Fibroblast of skin of abdomen (primary cell): Measurements from ENCODE around the gene NXT2. TPM values are rescaled to one million over a fixed set of nuclear protein-coding genes. Genes with fewer than 3 reads are reported as not detected.
A peak's percentile ranks its signal among the peaks of the same experiment; 100 is the strongest.
"Not testable (repeated sequence)": the region's sequence is repeated elsewhere in the genome, so short reads cannot be mapped to it uniquely, and the experiment has no call there.

ENCODE experiments used
- DNase-seq: peaks from one replicate; pipeline ENCODE4 v3.0.0-alpha.2; 2013
- polyA plus RNA-seq, 2 experiments: library from polyadenylated mRNA; unstranded; fragments of 120-200 nt; gene quantifications; one replicate each; pipeline ENCODE4 v1.2.1, GENCODE V29; 2013; ENCODE audit not compliant: insufficient read length in 2 of 2

The NXT2 gene
- 7.2 TPM for polyA plus RNA-seq (2013, experiment 1 of 2; ENCODE audit: insufficient read length)
- polyA plus RNA-seq (2013, experiment 2 of 2; ENCODE audit: insufficient read length): 7.7 TPM

DNA sequence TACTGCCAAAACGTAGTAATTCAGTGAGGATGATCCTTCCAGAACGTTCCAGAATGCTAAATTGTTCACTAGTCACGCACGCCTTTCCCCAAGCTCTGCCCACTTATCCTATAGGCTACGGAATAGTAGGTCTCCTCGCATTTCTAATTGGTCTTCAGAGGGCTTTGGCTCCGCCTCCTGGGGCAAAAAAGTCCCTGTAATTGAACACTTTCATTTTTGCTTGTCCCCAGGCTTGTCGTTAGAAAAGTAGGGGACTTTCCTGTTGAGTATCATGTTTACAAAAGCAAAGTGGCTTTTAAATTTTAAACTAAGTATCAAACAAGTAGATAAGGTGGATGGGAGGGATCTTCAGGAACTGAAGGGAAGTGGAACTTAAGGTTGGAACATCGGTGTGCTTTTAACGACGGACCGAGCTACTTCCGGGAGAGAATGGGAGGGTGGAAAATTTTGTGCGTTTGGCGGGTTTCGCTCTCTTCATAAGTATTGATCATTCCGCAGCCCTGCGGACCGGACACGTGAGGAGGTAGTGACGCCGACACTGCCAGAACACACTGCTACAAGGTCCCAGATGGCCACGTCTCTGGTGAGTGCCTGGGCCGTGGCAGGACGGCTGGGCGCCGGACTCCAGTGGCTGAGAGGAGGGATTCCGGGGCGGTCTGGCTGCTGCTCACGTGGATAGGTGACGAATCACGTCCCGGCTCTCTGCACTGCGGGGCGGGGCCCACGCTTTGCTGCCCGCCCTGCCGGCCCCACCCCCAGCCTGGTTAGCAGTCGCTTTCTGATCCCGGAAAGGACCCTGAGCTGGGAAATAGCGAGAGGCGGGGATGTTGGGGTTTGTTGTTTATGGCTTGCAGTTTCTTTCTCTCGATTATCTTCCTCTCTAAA lies at the start of gene NXT2:
NXT2 (plus strand) TSS at position 406 of the 885 bp plus-strand sequence; CDS start at position 569, 163 bp downstream.
- peak; percentile 92 for DNase-seq

DNA sequence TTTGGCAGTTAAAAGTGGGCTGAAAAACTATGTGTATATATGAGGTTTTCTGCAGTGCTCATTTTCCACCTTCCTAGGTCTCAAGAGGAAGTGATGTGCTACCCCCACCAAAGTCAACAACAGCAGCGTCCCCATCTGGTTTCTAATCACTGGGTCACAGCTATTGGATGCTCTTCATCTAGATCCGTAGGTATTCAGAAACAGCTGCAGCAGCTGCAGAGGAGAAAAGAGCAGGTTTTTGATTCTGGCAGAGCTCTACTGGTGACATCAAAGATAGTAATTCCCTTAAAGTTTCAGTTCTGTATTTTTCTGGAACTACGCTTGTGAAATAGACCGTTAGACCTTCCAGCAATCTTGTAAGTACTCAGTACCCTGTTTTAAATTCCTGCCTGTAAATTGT lies 49.0 kb upstream of the NXT2 start:
- no peak for DNase-seq

DNA sequence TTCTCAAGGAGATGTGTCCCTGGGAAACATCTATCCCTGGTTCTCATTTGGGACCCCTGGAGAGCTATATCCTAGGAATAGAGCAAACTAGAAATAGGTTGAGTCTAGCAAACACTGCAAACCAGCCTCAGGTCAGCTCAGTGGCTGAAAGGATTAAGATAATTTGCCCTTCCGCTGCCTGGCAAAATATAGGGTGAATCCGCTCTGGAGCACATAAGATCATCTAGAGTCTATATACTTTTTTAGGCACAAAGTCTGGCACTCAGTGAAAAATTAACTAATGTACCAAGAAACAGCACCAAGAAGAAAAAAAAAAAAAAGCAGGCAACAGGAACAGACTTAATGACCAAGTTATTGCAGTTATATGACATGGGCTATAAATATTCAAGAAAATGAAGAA lies 47.5 kb upstream of the NXT2 start:
- DNase-seq: no peak

DNA sequence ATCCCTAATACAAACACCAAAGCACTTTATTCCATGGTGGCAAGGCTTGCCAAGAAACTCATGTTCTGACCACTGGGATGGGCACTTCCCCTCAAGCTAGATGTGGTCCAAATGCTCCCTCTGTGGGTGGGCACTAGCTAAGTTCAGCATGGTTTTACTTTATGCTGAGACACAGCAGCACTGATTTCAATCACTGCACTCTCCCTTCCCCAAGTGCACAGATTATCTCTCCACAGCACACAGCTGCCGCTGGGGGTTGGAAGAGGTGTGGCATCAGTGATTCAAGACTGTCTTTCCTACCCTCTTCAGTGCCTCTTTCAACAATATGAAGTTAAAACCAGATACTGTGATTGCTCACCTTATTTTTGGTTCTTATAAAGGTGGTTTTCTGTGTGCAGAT lies 38.2 kb upstream of the NXT2 start:
- DNase-seq: no peak

DNA sequence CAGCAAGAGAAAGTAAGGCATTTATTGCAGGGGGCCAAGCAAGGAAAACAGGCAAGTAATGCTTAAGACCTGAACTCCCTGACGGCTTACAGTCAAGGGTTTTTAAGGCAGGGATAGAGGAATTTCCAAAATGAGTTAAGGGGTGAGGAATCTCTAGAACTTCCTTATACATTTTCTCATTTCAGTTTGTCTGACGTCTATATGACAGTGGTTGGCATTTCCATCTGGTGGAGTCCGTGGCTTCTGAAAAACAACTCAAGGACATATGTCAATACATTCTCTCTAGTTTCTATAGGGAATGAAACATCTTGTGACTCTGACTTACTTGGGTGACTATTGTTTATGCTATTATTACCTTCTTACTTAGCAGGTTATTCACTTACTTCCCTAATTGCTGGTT lies 35.5 kb upstream of the NXT2 start:
- no peak for DNase-seq

DNA sequence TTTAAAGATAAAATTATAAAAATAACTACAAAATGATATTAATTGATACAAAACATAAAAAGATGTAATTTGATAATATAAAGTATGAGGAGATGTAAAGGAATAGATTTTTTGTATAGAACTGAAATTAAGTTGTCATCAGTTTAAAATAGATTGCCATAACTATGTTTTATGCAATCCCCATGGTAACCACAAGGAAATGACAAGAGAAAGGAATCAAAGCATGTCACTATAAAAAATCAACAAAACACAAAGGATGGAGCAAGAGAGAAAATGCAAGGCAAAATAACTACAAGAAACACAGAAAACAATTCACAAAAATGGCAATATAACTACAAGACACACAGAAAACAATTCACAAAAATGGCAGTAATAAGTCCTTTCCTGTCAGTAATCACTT lies 27.7 kb upstream of the NXT2 start:
- no peak for DNase-seq

DNA sequence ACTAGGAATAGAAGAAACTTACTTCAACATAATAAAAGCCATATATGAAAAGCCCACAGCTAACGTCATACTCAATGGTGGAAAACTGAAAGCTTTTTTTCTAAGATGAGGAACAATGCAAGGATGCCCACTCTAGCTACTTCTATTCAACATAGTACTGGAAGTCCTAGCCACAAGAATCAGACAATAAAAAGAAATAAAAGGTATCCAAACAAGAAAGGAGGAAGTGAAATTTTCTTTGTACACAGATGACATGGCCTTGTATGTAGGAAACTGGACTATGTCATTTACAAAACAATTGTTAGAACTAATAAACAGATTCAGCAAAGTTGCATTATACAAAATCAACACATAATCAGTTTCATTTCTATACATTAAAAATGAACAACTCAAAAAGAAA lies 25.5 kb upstream of the NXT2 start:
- no peak for DNase-seq

DNA sequence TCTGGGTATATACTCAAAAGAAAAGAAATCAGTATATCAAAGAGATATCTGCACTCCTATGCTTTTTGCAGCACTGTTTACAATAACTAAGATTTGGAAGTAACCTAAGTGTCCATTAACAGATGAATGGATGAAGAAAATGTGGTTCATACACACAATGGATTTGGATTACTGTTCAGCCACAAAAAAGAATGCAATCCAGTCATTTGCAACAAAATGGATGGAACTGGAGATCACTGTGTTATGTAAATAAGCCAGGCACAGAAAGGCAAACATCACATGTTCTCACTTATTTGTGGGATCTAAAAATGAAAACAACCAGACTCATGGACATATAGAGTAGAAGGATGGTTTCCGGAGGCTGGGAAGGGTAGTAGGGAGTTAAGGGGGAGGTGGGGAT lies 17.6 kb upstream of the NXT2 start:
- DNase-seq: no peak

DNA sequence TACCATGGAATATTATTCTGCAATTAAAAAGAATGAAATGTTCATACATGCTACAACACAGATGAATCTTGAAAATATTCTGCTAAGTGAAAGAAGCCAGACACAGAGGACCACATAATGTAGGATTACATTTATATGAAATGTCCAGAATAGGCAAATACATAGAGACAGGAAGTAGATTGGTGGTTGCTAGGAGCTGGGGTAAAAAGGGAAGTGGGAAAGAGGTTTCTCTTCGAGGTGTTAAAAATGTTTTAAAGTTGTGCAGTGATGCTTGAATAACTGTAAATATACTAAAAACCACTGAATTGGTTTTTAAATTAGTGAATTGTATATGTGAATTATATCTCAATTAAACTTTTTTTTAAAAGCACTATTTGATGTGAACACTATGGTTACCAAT lies 3.6 kb upstream of the NXT2 start:
- no peak for DNase-seq

DNA sequence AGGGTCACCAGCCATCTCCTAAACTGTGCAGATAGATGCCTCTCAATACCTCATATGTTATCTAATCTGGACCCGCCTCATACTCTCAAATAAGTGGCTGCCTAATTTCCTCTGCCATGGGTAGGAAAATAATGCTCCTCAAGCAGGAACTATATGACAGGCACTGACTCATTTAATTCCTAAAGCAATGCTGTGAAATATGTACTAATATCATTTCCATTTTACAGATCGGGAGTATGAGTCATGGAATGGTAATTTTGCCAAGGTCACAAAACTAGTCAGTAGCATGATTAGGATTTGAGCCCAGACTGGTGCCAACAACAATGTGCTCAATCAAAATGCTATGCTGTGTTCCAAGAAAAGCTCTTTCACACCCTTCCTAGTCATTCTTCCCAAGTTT lies 3.0 kb upstream of the NXT2 start:
- DNase-seq: peak; percentile 12

DNA sequence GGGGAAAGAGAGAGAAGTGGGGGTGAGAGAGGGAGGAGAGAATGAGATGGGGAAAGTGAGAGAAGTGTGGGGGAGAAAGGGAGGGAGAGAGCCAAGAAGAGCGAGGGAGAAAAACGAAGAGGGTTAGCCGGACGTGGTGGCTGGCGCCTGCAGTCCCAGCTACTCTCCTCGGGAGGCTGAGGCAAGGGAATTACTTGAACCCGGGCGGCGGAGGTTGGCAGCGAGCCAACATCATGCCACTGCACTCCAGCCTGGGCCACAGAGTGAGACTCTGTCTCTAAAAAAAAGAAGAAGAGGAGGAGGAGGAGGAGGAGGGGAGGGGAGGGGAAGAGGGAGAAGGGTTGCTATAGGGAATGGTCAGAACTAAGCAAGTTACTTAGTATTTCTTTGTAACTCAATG lies 1.7 kb upstream of the NXT2 start:
- no peak for DNase-seq

DNA sequence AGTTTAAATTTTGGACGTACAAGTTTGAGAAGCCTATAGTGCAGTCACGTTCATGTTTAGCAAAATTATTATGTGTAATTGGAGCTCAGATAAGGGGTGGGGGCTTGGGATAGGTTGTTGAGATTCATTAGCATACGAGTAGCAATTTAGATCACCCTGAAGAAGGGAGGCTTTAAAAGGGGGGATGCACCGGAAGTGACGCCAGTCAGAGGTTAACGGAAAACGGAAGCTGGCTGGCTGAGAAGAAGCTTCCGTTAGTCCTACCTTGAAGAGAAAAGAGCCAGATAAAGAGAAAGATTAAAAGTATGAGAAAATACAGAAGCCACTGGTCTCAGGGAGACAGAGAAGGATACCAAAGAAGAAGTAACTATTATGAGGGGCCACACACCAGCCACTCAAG lies 1.1 kb upstream of the NXT2 start:
- DNase-seq: no peak

DNA sequence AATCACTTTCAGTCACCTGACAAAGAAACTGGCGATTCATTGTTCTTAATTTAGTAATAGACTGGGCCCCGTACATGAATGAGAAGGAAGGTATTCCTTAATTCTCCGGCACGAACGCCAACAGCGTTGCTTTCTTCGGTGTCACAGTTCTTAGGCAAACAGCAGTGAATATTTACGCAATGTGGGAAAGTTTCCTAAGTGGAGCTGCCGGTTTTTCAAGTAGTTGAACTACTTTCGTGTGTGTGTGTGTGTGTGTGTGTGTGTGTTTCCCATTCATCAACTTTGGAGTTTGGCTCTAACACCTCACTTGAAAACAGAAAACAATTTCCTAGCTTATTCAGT lies 651 bp downstream of the NXT2 start:
- DNase-seq: peak; percentile 60

DNA sequence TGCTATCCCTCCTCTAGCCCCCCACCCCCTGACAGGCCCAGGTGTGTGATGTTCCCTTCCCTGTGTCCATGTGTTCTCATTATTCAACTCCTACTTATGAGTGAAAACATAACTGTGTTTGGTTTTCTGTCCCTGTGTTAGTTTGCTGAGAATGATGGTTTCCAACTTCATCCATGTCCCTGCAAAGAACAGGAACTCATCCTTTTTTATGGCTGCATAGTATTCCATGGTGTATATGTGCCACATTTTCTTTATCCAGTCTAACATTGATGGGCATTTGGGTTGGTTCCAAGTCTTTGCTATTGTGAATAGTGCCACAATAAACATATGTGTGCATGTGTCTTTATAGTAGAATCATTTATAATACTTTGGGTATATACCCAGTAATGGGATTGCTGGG lies 2.4 kb downstream of the NXT2 start:
- not testable (repeated sequence) for DNase-seq

DNA sequence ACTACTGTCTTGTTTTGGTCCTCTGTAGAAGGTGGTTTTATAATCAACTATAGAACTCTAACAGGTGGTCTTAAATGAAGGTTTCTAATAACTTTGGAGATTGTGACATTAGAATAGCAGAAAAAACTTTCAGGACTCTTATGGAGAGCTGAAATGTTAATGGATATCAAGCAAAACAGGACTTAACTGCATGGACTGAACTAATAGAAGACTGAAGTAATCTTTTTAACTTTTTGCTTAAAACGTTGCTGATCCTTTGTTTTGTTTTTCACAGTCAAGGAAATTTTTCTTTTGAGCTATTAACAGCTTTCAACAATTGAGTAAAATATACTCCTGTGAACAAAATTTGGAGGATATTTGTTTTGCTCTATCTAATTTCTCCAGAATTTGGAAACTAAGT lies 17.2 kb downstream of the NXT2 start:
- no peak for DNase-seq

DNA sequence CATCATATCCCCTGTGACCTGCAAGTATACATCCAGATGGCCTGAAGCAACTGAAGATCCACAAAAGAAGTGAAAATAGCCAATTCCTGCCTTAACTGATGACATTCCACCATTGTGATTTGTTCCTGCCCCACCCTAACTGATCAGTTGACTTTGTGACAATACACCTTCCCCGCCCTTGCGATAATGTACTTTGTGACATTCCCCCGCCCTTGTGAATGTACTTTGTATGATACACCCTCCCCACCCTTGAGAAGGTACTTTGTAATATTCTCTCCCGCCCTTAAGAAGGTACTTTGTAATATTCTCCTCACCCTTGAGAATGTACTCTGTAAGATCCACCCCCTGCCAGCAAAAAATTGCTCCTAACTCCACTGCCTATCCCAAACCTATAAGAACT lies 39.4 kb downstream of the NXT2 start:
- not testable (repeated sequence) for DNase-seq

DNA sequence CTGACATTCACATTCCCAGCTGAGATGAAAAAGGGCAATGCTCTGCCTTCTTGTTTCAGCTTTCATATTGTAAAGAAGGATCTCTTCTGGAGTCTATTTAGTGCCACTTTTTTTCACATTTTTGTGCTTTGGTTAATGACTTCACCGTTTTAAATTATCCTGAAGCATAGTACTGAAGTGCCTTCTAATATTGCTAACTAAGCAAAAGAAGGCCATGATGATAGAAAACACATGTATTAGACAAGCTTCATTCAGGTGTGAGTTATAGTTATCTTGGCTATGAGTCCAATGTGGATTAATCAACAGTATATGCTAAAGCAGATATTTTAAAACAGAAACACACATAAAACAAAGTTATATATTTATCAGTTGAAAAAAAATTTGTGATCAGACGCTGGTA lies 40.4 kb downstream of the NXT2 start:
- no peak for DNase-seq

DNA sequence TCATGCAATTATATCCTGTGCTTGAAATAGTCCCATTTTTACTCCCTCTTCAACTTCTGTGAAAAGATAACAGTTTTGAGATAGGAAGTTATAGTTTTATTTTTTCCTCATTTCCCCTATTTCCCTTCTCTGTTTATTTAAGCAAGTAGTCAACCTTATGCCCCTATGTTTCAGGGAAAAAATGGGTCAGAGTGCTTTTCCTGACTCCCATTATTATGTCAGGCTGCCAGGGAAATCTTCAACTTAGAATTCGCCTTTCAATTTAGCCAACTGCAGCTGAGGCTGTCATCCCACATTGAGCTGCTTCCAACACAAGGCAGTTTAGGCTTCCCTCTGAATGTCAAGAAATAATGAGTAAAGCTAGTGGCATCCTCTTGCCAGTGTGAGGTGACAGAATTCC lies 42.3 kb downstream of the NXT2 start:
- no peak for DNase-seq

DNA sequence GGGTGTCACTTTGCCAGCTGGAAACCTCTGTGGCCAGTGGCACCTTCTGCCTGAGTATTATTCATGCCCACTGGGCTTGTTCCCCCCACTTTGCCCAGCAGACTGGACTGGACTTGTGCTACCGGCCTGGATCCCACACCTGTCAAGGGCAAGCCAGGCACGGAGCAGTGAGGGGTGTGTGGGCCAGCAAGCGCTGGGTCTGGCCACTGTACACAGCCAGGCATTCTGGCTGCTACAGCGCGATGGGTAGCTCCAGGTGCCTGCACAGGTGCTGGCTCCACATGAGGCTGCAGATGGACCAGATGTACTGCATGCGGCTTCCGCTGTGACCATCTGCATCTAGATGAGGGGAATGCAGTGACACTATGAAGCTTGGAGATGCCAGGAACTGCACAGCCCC lies 48.8 kb downstream of the NXT2 start:
- DNase-seq: no peak

DNA sequence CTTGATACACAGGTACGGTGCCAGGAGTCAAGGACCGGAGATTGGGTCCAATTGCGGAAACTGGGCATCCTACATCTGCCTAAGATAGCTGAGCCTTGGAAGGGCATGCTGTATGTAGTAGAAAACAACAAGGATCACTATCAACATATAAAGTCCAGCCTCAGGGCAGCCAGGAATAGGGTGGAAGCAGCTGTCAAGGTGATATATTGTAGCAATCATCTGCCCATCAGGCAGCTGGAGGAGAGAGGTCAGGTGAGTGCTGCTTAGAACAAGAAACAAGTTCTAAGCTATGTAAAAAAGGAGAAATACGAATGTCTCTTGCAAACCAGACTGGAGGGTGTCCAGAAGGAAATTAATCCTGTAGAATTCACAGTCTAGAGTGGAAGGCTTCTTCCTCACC lies 53.5 kb downstream of the NXT2 start:
- no peak for DNase-seq
